MM.1S (cell line): Measurements from ENCODE around the gene UCHL5.

Source experiments
- EZH2 ChIP-seq: fragments of 300-600 bp; sonication (generic); optimal IDR thresholded peaks from 2 replicates; pipeline ENCODE3; 2017; ENCODE audit warnings: low read depth, mild to moderate bottlenecking, antibody characterized with exemption, low read length, mixed read lengths
- EZH2phosphoT487 ChIP-seq: fragments of 300-600 bp; sonication (generic); IDR thresholded peaks from 2 replicates; pipeline ENCODE4 v1.6.1; 2018; ENCODE audit warnings: antibody characterized with exemption, low read length
- TF ChIP-seq, protein P1 (sequence below): fragments of 300-600 bp; sonication (generic); IDR thresholded peaks from 2 replicates; pipeline ENCODE4 v1.5.1; 2016; ENCODE audit warnings: antibody characterized with exemption, low read length, mixed read lengths

DNA sequence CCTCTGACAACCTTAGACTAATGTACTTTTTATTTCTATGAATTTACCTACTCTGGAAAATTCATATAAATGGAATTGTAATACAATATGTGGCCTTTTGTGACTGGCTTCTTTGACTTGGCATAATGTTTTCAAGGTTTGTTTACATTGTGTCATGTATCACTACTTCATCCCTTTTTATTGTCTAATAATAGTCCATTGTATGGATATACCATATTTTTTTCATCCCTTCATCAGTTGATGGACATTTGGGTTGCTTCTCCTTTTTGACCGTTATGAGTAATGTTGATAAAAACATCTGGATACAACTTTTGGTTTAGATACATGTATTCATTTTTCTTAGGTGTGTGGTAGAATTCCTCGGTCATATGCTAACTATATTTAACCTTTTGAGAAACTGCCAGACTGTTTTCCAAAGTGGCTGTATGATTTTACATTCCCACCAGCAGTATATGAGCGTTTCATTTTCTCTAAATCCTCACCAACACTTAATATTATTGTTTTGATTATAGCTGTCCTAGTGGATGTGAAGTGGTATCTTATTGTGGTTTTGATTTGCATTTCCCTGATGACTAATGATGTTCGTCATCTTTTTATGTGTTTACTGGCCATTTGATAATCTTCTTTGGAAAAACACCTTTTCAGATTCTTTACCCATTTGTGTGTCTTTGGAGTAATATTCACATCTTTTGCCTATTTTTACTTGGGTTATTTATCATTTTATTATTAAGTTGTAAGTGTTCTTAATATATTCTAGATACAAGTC is 3.7 kb upstream of the UCHL5 start:
- no peak for TF ChIP-seq EZH2phosphoT487
- TF ChIP-seq, protein P1, sequence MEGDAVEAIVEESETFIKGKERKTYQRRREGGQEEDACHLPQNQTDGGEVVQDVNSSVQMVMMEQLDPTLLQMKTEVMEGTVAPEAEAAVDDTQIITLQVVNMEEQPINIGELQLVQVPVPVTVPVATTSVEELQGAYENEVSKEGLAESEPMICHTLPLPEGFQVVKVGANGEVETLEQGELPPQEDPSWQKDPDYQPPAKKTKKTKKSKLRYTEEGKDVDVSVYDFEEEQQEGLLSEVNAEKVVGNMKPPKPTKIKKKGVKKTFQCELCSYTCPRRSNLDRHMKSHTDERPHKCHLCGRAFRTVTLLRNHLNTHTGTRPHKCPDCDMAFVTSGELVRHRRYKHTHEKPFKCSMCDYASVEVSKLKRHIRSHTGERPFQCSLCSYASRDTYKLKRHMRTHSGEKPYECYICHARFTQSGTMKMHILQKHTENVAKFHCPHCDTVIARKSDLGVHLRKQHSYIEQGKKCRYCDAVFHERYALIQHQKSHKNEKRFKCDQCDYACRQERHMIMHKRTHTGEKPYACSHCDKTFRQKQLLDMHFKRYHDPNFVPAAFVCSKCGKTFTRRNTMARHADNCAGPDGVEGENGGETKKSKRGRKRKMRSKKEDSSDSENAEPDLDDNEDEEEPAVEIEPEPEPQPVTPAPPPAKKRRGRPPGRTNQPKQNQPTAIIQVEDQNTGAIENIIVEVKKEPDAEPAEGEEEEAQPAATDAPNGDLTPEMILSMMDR: no peak
- no peak for TF ChIP-seq EZH2
